NCI-H2107 treated with DMSO at 0.1 percent for 48 hours (cell line): ENCODE measurements around the gene PPP2R2C.

ENCODE experiments used
- DNase-seq: peaks from one replicate; lab custom pipeline; 2025; ENCODE audit not compliant: unreplicated experiment; lab: John Stamatoyannopoulos, UW

PPP2R2C gene

GRCh38 chr4:6383929-6384328, 88.5 kb downstream of the PPP2R2C start:
- no peak for DNase-seq

GRCh38 chr4:6383009-6383404, 89.4 kb downstream of the PPP2R2C start:
- DNase-seq, result no peak

- no peak for DNase-seq
Measured at GRCh38 chr4:6381571-6382123, 90.8 kb downstream of the PPP2R2C start.

GRCh38 chr4:6380746-6381410, 91.5 kb downstream of the PPP2R2C start:
- no peak for DNase-seq

- DNase-seq, result no peak
Measured at GRCh38 chr4:6379767-6380745, 92.4 kb downstream of the PPP2R2C start.

GRCh38 chr4:6378493-6379445, 93.6 kb downstream of the PPP2R2C start:
- DNase-seq, result no peak

GRCh38 chr4:6377626-6378492, 94.6 kb downstream of the PPP2R2C start:
- no peak for DNase-seq

GRCh38 chr4:6375620-6376295, 96.7 kb downstream of the PPP2R2C start:
- DNase-seq, result no peak

GRCh38 chr4:6374575-6374974, 97.8 kb downstream of the PPP2R2C start:
- no peak for DNase-seq

- DNase-seq, result no peak
Measured at GRCh38 chr4:6373541-6374410, 98.6 kb downstream of the PPP2R2C start.

- DNase-seq, result no peak
Measured at GRCh38 chr4:6372649-6373525, 99.5 kb downstream of the PPP2R2C start.

GRCh38 chr4:6371812-6372211, 100.6 kb downstream of the PPP2R2C start:
- DNase-seq, result no peak

- no peak for DNase-seq
Measured at GRCh38 chr4:6371271-6371670, 101.1 kb downstream of the PPP2R2C start.

GRCh38 chr4:6369924-6370645, 102.3 kb downstream of the PPP2R2C start:
- DNase-seq, result no peak

GRCh38 chr4:6369511-6369910, 102.9 kb downstream of the PPP2R2C start:
- no peak for DNase-seq

GRCh38 chr4:6369035-6369434, 103.4 kb downstream of the PPP2R2C start:
- no peak for DNase-seq

- no peak for DNase-seq
Measured at GRCh38 chr4:6368601-6369000, 103.8 kb downstream of the PPP2R2C start.
